HG03432 (cell line): ENCODE data around the gene SMCO2.
A peak's percentile ranks its signal among the peaks of the same experiment; 100 is the strongest.
"Not testable (repeated sequence)": the region's sequence is repeated elsewhere in the genome, so short reads cannot be mapped to it uniquely, and the experiment has no call there.

ENCODE experiments used
- ATAC-seq: cut with Tn5 transposase; IDR thresholded peaks from one replicate; pipeline ENCODE4 v1.9.1; 2021; ENCODE audit warnings: mild to moderate bottlenecking, moderate library complexity; ENCODE audit not compliant: unreplicated experiment

SMCO2 gene

DNA sequence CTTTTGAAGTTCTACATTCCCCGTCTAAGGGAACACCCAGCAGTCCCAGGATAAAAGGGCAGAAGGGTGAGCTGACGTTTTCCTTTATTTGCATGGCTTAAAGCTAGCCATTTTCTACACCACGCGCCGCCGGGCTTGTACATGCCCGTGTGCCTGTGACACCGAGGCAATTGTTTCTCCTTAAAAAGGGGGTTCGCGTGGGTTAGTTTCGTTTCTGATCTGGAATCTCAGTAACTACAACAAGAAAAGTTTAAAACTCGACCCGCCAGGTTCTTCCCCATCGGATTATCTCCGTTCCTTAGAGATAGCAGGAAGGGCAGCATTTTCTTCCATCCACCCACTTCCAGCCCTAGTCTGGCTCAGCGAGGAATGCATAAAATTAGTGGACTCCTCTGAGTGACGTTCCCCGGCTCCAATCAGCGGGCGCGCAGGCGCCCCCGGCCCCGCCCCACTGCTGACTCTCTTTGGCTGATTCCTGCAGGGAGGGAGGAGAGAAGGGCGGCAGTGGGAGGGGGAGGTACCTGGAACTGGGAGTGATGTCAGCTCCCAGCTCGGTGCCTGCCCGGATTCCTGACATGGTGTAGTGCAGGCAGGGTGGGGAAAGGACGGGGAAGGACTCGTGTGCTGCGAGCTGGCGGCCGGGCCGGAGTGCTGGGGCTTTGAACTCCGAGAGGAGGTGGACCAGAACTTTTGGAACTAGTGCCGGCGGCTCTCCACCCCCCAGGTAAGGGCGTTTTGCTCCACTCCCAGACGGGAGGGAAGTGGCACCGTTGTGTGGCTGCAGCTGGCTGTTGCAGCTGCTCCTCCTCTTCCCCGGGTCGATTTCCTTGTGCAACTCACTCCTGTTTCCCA lies 77.3 kb downstream of the SMCO2 start, which contains the start of gene PPFIBP1:
TSS of gene PPFIBP1 (plus strand) at position 565 of the 852 bp plus-strand sequence. CDS start 109,191 bp downstream, outside the sequence.
- ATAC-seq: peak; percentile 97

DNA sequence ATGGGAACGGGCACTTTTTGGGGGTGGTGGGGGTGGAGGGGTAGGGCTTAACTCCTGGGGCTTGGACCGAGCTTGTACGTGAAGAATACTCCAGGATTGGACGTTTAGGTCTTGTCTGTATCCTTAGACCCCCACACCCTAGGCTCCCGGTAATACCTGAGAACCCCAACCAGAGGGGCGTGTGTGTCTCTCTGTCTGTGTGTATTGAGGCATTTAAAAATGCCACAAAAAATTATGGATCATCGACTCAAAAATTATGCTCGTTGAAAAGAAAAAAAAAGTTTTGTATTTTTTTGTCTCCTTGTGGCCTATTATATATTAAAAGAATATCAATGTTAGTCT lies 77.9 kb downstream of the SMCO2 start:
- no peak for ATAC-seq

DNA sequence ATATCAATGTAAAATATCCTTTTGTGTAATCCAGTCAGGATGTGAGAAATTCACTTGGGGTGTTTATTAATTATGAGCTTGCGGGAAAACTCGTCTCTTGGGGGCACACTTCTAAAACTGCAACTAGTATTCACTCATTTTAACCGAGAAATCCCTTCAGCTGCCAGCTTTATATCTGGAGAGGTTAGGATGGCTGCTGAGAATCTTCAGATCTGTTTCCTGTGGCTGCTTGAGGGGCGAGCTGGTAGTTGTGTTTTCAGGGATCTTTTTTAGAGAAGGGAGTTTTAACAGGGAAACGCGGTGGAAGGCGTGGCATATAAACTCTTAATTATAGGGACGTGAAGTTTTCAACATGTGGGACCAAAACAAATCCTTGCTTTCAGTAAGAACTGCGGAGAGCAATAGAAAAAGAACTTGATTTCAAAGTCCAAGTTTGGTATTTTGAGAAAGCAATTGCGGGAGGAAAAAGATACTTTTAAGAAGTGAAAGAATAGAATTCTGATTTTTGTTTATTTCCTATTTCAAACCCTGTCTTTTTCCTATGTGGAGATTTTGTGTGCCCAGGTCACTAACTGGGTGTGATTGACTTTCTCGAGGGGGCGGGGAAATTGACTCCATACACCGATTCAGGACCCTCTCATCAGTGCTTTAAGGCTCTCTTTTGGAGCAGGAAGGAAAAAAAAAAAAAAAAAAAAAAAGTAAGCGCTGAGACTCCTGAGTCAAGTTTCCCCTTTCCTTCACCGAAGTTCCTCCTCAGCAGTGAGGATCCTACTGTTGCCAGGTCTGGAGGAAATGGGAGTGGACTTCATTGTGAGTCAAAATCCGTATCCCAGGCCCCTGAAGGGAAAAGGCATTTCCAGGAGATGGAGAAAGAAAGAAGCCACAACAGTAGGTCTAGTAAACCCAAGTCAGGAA lies 78.6 kb downstream of the SMCO2 start:
- ATAC-seq: no peak

DNA sequence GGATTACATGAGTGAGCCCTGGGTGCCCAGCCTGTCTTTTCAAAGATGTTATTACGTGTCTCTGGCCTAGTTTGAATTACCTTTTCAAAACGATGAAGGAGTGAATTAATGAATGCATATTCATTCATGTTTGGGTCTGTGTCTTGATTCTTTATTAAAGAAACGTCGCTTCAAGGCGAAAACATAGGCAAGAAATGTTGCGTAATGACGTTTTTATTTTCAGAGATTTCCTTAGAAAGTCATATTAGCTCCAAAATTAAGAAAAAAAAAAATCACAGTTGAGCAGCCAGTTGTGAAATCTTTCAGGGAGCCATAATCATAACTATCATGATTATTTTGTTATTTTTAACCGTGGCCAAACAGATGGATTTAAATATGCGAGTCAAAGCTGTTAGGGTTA lies 81.0 kb downstream of the SMCO2 start:
- no peak for ATAC-seq

DNA sequence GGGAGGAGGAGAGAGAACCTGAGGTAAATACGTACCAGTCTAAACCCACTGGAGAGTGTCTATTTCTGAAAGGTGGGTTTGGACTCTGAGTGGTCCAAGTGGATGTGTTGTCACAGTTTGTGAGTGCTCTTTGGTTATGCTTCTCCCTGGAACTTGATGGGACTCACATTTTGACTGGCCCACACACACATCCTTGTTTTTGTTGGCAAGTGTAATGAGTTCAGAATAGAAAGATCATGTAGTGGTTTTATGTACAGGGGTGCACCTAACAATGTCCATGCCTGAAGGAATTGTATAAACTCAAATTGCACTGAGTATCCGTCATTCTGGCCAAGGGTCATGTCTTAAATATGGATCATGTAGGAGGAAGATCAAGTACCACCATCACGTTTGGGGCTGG lies 82.3 kb downstream of the SMCO2 start:
- ATAC-seq: no peak

DNA sequence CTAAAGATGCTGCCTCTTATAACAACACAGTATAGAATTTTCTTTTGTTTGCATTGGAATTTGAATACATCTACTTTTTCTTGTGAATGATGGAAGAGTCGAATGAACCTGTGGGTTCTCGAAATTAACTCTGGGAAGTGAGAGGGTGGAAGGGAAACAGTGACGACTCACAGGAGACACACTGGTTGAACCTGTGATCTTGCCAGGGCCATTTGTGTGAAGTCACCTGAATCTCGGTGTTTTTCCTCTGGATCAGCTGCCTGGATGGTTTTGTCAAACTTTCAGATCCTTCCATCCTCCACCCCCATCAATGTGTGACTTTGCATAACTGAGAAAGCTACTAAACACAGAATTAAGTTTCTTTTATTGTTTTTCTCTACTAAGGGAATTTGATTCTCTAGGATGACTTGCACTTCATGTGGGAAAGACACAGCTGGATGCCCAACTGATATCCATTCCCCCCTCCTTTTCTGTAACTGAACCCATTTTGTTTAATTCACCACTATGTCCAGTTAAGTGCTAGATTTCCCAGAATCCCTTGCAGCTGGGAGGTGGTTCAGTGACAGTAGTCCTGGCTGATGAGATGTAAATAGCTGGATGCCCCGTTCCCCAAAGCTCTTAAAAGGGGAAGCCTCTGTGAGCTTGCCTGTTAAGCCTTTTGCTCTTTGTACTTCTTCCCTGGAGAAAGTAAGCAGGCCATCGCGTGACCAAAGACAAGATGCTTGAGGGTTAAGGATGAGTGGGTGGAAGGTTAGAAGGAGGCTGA lies 83.8 kb downstream of the SMCO2 start:
- no peak for ATAC-seq

DNA sequence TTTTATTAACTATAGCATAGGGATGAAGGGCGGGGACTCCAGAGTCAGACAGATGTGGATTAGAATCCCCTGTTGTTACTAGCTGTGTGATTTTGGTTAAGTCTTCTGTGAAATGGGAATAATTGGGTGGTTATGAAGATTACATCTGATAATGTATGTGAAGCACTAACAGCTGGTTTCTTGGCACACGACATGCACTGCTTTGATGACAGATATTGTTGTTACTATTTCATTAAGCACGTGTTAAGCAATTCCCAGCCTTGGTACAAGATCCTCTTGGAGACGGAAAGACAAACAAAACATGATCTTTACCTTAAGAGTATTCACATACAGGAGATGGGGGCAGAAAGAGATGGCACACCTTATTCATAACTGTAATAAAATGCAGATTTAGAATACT lies 85.4 kb downstream of the SMCO2 start:
- no peak for ATAC-seq

DNA sequence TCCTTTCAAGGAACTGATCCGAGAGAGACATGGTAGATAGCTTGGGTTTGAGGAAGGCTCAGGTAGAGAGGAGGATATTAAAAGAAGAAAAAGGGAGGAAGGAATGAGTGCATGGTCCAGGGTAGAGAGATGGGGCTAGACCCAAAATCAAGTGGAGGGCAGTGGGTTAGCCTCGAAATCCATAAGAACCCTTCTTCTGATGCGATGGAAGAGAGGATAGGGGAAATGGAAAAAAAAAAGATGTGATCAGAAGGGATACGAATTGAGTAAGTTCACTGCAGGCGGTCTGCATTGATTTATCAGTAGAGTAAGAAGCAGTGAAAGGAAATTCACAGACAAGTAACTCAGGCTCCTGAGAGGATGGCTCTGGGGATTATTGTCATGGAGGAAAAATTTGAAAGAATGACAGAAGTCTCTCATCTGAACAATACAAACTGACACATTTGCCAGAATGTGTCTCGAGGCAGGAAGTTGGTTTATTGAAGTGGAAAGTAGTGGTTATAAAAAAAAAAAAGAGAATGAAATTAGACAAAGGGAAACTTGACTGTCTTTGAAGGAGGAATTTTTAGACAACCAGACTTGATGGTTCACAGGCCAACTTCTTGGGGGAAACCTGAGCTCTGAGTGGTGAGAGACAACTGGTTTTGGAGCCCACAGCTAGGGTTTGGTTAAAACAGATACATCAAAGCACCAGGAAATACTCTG lies 87.7 kb downstream of the SMCO2 start:
- ATAC-seq: peak; percentile 75

DNA sequence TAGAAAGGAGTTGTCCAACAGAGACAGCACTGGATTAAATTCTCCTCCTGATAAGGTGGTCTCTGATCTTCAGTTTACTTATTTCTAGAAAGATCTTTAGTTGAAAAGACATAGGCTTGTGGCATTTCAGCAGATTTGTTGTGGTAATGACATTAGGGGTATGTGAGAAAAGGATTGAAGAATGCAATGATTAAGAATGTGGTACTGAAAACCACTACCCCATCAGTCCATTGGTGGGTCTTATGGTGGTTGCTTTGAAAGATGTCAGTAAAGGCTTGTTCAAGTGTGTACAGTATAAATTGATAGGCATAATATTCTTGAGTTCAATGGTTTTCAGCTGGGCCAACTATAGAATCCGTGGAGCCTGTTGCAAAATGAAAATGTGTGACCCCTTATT lies 88.2 kb downstream of the SMCO2 start:
- ATAC-seq: peak; percentile 20

DNA sequence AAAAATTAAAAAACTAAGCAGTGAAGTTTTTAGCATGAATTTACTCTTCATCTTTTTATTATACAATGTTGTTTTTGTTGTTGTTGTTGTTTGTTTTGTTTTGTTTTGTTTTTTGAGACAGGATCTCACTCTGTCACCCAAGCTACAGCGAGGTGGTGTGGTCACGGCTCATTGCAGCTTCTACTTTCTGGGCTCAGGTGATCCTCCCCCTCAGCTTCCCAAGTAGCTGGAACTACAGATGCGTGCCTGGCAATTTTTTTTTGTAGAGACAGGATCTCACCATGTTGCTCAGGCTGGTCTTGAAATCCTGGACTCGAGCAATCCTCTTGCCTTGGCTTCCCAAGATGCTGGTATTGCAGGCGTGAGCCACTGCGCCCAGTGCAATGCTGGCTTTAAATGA lies 88.8 kb downstream of the SMCO2 start:
- ATAC-seq: peak; percentile 53

DNA sequence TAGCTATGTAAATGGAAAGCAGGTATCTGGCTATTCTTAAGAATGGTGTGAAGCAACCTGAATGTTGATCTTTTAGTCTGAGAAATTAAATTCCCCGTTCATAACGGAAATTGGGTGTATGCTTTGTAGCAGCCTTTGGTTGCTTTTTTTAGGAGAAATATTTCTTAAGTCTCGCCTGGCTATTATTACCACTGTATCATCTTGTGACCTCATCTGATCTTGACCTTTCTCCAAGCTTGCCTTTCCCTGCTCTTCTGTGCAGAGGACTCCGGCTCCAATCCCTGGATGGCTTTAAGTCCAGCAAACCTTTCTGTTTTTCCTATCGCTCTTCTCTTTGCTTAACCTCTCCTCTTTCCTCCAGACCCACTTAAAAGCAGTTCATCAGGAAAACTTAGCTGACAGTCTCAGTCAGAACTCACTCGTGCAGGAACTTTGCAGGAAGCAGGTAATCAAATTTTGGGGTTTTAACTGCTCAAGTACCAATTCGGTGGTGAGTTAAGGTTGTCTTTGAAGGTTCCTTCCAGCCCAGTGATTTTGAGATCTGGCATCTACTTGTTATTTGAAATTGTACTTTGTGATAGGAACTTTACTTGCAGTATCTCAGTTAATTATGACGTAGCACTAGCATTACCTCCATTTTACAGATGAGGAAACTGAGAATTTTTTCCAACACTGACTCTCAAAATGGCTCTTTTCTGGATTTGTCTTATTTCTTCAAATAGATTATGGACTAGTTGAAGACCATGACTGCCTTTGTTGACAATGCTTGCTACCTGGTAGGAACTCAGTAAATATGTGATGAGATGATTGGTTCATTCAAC lies 91.5 kb downstream of the SMCO2 start:
- no peak for ATAC-seq

DNA sequence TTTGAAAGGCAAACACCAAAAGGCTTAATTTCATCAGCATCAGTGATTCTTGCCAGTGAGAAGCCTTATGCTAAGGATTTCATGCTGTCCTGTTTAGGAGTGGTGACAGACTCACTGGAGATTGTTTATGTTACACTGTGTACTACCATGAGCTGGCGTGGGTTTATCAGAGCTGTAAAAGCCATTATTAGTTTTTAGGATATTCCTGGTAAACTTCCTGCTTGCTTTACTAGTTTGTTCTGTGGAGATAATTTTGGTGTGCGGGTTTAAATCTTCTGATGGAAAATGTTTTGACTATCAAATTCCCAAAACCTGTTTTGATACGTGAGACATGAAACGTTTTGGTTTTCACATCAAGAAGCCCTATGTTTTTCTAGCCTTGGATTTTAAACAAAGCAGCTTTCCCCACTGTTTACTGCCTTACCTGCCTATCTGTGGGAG lies 92.7 kb downstream of the SMCO2 start:
- no peak for ATAC-seq

DNA sequence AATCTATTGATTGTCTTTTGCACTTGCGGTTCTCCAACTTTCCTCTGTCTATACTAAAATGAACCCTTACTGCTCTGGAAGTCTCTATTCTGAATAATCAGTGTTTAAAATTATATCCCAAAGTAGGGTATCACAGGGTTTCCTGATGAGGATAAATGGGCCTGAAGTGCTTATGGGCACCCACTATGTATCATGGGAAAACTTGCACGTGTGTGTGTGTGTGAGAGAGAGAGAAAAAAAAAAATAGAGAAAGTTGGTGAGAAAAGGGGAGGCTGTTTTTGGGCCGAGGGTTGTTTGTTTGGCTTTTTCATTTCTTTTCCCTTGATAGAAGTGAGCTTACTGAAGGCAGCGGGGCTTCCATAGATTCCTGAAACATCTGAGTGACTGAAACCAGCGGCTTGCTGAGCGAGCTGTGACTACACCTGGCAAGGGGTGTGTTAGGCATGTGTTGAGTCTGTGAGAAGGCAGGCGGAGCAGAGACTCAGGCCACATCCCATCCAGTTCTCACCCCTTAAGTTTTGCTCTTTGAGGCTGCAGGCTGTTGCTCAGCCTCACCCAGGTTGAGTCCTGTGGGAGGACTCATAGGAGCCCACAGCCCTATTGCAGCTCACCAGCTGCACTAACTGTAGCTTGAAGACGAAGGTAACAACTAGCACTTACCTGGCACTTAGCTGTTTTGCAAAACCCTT lies 94.6 kb downstream of the SMCO2 start:
- no peak for ATAC-seq

DNA sequence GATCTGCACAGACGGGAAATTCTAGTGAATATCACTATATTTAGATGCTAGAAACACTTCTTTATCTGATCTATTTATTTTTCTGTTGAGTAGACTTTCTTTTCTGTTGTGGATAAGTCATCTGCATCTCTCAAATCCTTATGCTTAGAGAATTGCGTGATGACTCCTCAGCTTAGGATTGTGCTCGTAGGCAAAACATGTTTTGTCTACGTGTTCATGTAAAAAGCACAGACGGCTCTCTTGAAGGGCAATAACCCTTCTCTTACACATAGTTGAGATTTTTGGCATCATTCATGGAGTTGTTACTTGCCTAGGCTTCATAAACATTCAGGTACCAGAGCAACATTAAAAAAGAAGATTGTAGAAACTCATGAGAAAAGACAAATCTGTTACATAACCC lies 96.1 kb downstream of the SMCO2 start:
- no peak for ATAC-seq

DNA sequence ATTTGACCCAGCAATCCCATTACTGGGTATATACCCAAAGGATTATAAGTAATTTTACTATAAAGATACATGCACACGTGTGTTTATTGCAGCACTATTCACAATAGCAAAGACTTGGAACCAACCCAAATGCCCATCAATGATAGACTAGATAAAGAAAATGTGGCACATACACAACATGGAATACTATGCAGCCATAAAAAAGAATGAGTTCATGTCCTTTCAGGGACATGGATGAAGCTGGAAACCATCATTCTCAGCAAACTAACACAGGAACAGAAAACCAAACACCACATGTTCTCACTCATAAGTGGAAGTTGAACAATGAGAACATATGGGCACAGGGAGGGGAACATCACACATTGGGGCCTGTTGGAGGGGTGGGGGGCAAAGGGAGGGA lies 98.3 kb downstream of the SMCO2 start:
- not testable (repeated sequence) for ATAC-seq

DNA sequence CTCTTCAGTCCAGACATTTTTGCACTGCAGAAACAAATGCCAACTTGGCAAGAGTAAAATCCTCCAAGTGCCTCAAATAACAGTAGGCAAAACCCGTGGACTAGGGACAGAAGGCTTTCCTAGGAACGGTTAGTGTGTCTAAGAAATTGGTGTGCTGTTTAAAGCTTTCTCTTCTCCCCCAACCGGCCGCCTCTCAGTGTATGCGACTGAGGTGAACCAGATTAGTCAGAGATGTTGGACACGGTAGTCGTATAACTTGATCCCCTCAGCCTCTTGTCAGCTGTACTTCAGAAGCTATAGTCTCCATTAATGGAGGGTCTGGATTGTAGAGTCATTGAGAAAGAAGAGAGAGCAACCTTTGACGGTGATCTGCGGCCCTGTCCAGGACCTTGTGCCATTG lies 99.1 kb downstream of the SMCO2 start:
- no peak for ATAC-seq

DNA sequence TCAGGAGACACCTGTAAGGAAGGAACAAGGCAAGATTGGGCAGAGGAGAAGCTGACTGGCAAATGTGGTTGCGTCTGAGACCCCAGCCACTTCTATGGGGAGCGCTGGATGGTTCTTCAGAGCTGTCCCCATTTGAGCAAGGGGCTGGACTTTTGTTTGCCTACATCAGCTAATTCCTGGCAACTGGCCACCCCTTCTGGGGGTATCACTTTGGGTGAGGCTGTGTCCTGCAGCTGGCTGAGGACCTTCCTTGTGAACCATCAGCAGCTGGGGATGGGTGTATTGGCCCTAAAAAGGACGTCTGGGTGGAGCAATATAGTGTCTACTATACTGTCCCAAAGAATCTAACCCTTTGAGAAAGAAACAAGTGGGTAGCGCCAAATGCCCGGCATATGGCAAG lies 101.1 kb downstream of the SMCO2 start:
- ATAC-seq: no peak

DNA sequence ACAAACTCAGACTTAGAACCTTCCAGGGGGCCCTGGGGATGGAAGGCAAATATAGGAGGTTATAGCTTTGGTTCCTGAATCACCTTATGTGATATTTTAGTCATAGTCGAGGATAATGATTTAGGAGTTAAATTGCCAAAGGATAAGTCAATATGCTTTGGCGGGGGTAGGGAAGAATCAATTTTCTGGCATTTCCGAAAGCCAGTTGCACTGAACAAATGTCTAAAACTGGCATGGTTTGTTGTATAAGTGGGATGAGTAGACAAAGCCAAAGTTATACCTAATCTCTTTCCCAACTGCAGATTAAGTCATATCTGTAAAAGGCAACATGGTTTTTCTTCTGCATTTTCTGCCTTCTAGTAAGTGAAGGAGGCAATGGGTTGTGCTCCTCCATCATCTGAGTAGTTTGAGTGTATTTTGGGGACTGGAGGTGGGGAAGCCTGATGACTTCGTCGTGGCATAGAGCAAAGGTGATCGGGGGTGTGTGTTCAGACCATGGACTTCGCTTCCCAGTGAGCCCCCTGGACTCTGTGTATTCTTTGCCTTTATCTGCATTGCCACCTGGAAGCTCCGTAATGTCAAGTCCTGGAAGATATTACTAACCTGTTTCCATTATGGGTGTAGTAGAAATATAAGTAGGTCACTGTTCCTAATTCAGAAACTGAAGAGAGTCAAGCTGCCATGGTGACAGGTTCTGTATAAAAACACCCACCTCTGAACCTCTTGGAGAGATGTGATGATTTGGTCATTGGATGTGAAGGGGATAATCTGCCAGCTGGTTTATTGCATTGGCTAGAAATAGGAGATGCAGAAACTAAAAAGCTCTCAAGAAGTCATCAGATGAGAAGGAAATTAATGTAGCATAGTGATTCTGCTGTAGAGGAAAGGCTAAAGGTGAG lies 102.0 kb downstream of the SMCO2 start:
- ATAC-seq: no peak
